ENCODE measurements around the gene ACAP2. TPM values are rescaled to one million over a fixed set of nuclear protein-coding genes. Genes with fewer than 3 reads are reported as not detected.
"Not testable (repeated sequence)": the region's sequence is repeated elsewhere in the genome, so short reads cannot be mapped to it uniquely, and the experiment has no call there.

ACAP2 gene
- total and polyA plus RNA-seq, 9 donors: 13.8 to 33.7 (median 18.7) TPM

DNA sequence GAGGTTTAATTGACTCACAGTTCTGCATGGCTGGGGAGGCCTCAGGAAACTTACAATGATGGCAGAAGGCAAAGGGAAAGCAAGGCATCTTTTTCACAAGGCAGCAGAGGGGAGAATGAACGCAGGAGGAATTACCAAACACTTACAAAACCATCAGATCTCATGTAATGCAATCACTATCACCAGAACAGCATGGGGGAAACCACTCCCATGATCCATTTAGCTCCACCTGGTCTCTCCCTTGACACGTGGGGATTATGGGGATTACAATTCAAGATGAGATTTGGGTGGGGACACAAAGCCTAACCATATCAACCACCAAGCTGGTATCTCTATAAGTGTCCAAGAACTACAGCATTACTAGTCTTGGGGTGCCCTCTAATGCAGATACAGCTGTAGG is 85.0 kb downstream of the ACAP2 start:
- H3K27ac ChIP-seq (ENCODE audit: low read length); H3K36me3 ChIP-seq (ENCODE audit: control insufficient read depth, insufficient read depth, low read length); H3K9me3 ChIP-seq (replicated peaks; ENCODE audit: control insufficient read depth, low read depth, low read length); H3K4me3 ChIP-seq (ENCODE audit: low read length); H3K27me3 ChIP-seq (ENCODE audit: control insufficient read depth, insufficient read depth, low read length); H3K4me1 ChIP-seq (ENCODE audit: control insufficient read depth, insufficient read depth, low read length); DNase-seq: not testable (repeated sequence)
- WGBS (ENCODE audit: insufficient coverage): no CpG with 5 or more reads among the region's 2 CpGs

DNA sequence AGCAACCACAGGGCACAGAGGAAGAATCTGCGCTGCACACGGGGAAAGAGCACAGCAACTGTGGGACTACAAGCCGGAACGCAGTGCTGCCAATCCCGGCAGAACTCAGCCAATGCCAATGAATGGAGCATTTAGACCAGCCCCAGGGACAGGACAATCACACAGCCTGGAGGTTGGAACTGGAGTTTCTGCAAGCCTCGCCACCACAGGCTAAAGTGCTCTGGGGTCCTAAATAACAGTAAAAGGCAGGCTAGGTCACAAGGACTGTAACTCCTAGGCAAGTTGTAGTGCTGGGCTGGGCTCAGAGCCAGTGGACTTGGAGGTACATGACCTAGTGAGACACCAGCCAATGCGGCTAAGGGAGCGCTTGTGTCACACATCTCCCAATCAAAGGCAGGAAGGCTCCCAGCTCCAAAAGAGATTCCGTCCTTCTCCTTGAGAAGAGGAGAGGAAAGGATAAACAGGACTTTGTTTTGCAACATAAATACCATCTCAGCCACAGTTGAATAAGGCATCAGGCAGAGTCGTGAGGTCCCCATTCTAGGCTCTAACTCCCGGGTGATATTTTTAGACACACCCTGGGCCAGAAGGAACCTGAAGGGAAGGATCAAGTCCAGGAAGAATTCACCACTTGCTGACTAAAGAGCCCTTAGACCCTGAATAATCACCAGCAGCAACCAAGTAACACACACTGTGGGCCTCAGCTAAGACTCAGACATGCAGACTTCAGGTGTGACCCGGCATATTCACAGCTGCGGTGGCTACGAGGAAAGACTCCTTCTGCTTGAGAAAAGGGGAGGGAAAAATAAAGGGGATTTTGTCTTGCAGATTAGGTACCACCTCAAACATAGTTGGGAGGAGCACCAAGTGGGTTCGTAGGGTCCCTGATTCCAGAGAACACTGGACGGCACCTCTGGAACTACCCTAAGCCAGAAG is 86.4 kb downstream of the ACAP2 start:
- peaks cover 4% of the 10 kb centered on the region for H3K9me3 ChIP-seq (replicated peaks; ENCODE audit: control insufficient read depth, low read depth, low read length)
- no peak overlapping the region for H3K27ac ChIP-seq (ENCODE audit: low read length)
- no peak overlapping the region for H3K4me3 ChIP-seq (ENCODE audit: low read length)
- 83% methylated on average over 8 of the region's 16 CpGs for WGBS (ENCODE audit: insufficient coverage)
- no peaks in the 10 kb centered on the region for H3K27me3 ChIP-seq (ENCODE audit: control insufficient read depth, insufficient read depth, low read length)
- H3K36me3 ChIP-seq (ENCODE audit: control insufficient read depth, insufficient read depth, low read length): peaks cover 5% of the 10 kb centered on the region
- DNase-seq: peak; percentile 7
- peaks cover 2% of the 10 kb centered on the region for H3K4me1 ChIP-seq (ENCODE audit: control insufficient read depth, insufficient read depth, low read length)

DNA sequence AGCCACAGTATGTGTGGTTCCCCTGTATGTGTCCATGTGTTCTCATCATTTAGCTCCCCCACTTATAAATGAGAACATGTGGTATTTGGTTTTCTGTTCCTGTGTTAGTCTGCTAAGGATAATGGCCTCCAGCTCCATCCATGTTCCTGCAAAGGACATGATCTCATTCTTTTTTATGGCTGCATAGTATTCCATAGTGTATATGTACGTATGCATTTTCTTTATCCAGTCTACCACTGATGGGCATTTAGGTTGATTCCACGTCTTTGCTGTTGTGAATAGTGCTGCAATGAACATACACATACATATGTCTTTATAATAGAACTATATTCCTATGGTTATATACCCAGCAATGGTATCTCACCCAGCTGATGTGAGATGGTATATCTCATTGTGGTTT is 88.8 kb downstream of the ACAP2 start:
- WGBS (ENCODE audit: insufficient coverage): no CpG with 5 or more reads among the region's 2 CpGs
- H3K27me3 ChIP-seq (ENCODE audit: control insufficient read depth, insufficient read depth, low read length); H3K27ac ChIP-seq (ENCODE audit: low read length); DNase-seq; H3K36me3 ChIP-seq (ENCODE audit: control insufficient read depth, insufficient read depth, low read length); H3K4me3 ChIP-seq (ENCODE audit: low read length); H3K9me3 ChIP-seq (replicated peaks; ENCODE audit: control insufficient read depth, low read depth, low read length); H3K4me1 ChIP-seq (ENCODE audit: control insufficient read depth, insufficient read depth, low read length): not testable (repeated sequence)

DNA sequence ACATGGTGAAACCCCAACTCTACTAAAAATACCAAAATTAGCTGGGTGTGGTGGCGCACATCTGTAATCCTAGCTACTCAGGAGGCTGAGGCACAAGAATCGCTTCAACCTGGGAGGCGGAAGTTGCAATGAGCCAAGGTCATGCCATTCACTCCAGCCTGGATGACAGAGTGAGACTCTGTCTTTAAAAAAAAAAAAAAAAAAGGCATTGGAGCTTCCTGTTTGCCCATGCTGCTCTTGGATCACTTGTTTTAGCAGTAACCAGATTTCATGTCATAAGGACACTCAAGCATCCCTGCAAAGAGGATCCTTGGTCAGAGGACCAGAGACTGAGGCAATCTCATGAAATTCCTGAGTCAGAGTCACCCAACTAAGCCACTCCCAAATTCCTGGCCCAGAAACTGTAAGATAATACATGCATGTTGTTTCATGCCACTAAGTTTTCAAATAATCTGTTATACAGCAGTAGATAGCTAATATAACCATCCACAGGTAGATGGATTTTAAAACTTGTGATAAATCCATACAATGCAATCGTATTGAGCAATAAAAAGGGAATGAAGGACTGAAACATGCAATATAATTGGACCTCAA is 89.8 kb downstream of the ACAP2 start:
- no peak for DNase-seq
- no peaks in the 10 kb centered on the region for H3K9me3 ChIP-seq (replicated peaks; ENCODE audit: control insufficient read depth, low read depth, low read length)
- WGBS (ENCODE audit: insufficient coverage): 100% methylated on average over 2 of the region's 4 CpGs
- H3K36me3 ChIP-seq (ENCODE audit: control insufficient read depth, insufficient read depth, low read length): peaks cover 5% of the 10 kb centered on the region
- H3K27me3 ChIP-seq (ENCODE audit: control insufficient read depth, insufficient read depth, low read length): no peaks in the 10 kb centered on the region
- H3K4me3 ChIP-seq (ENCODE audit: low read length): no peak overlapping the region
- H3K27ac ChIP-seq (ENCODE audit: low read length): no peak overlapping the region
- H3K4me1 ChIP-seq (ENCODE audit: control insufficient read depth, insufficient read depth, low read length): peaks cover 2% of the 10 kb centered on the region

DNA sequence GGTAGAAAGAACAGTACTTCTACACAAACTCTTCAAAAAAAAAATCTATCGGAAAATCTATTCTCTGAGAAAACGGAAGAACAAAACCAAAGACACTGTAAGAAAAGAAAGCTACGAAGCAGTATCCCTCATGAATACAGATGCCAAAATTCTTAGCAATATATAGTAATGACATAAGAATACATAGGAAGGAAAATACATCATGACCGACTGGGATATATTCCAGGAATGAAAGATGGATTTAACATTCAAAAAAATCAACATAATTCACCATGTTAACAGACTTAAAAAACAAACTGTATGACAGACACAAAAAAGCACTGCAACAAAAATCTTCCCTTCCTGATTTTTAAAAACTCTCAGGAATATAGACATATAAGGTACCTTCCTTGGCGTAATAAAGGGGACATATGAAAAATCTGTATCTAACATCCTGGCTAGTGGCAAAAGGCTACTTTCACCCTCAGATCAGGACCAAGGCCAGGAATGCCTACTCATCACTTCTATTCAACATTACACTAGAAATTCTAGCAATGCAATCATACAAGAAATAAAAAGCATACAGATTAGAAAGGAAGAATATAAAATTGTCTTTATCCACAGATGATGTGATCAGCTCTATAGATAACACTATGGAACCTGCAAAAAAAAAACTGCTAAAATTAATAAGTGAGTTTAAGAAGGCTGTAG is 94.2 kb downstream of the ACAP2 start:
- H3K4me1 ChIP-seq (ENCODE audit: control insufficient read depth, insufficient read depth, low read length): no peaks in the 10 kb centered on the region
- no peaks in the 10 kb centered on the region for H3K27me3 ChIP-seq (ENCODE audit: control insufficient read depth, insufficient read depth, low read length)
- peak overlapping the region; percentile 74 for H3K27ac ChIP-seq (ENCODE audit: low read length)
- H3K9me3 ChIP-seq (replicated peaks; ENCODE audit: control insufficient read depth, low read depth, low read length): no peaks in the 10 kb centered on the region
- peak; percentile 92 for DNase-seq
- WGBS (ENCODE audit: insufficient coverage): no CpG with 5 or more reads among the region's 5 CpGs
- no peak overlapping the region for H3K4me3 ChIP-seq (ENCODE audit: low read length)
- peaks cover 2% of the 10 kb centered on the region for H3K36me3 ChIP-seq (ENCODE audit: control insufficient read depth, insufficient read depth, low read length)

DNA sequence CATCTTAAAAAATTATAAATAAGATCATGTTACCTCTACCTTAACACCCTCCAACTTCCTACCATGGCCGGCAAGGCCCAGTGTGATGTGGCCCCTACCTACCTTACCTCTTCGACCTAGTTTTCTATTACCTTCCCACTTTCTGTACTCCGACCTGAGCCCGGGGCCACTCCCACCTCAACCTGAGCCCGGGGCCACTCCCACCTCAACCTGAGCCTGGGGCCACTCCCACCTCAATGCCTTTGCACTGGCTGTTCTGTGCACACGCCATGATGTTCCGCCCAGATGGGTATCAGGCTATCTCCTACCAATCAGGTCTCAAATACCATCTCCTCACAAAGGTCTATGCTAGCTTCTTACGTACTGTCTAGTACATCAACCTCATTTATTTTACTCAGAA is 105.1 kb downstream of the ACAP2 start:
- H3K27ac ChIP-seq (ENCODE audit: low read length): no peak overlapping the region
- H3K4me1 ChIP-seq (ENCODE audit: control insufficient read depth, insufficient read depth, low read length): no peaks in the 10 kb centered on the region
- no peak for DNase-seq
- WGBS (ENCODE audit: insufficient coverage): 91% methylated on average over 8 of the region's 8 CpGs
- H3K27me3 ChIP-seq (ENCODE audit: control insufficient read depth, insufficient read depth, low read length): no peaks in the 10 kb centered on the region
- H3K36me3 ChIP-seq (ENCODE audit: control insufficient read depth, insufficient read depth, low read length): peaks cover 3% of the 10 kb centered on the region
- no peaks in the 10 kb centered on the region for H3K9me3 ChIP-seq (replicated peaks; ENCODE audit: control insufficient read depth, low read depth, low read length)
- H3K4me3 ChIP-seq (ENCODE audit: low read length): no peak overlapping the region

DNA sequence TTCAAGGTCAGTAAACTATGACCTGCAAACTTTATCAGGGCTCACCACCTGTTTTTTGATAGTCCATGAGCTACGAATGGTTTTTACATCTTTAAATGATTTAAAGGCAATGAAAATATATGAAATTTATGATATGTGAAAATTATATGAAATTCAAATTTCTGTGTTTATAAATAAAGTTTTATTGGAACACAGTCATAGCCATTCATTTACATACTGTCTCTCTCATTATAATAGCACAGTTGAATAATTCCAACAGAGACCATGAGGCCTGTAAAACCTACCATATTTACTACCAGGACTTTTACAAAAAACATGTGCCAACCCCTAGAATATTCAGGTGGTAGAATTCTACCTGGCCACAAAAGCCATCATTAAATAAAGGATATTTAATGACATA is 107.9 kb downstream of the ACAP2 start:
- WGBS (ENCODE audit: insufficient coverage): no CpG with 5 or more reads among the region's 1 CpG
- no peaks in the 10 kb centered on the region for H3K27me3 ChIP-seq (ENCODE audit: control insufficient read depth, insufficient read depth, low read length)
- no peaks in the 10 kb centered on the region for H3K9me3 ChIP-seq (replicated peaks; ENCODE audit: control insufficient read depth, low read depth, low read length)
- H3K4me1 ChIP-seq (ENCODE audit: control insufficient read depth, insufficient read depth, low read length): no peaks in the 10 kb centered on the region
- H3K36me3 ChIP-seq (ENCODE audit: control insufficient read depth, insufficient read depth, low read length): peaks cover 5% of the 10 kb centered on the region
- H3K27ac ChIP-seq (ENCODE audit: low read length): no peak overlapping the region
- no peak for DNase-seq
- no peak overlapping the region for H3K4me3 ChIP-seq (ENCODE audit: low read length)

DNA sequence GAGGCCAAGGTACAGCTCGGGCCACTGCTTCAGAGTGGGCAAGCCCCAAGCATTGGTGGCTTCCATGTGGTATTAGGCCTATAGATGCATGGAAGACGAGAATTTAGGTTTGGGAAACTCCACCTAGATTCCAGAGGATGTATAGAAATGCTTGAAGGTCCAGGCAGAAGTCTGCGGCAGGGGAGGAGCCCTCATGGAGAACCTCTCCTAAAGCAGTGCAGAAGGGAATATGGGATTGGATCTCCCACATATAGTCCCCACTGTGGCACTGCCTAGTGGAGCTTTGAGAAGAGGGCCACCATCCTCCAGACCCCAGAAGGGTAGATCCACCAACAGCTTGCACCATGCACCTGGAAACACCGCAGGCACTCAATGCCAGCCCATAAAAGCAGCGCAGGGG is 123.8 kb downstream of the ACAP2 start:
- Histone ChIP-seq H3K27me3 (ENCODE audit: control insufficient read depth, insufficient read depth, low read length) (no peaks in the 10 kb centered on the region), H3K4me1 (ENCODE audit: control insufficient read depth, insufficient read depth, low read length) (no peaks in the 10 kb centered on the region), H3K36me3 (ENCODE audit: control insufficient read depth, insufficient read depth, low read length) (peaks cover 19% of the 10 kb centered on the region), H3K27ac (ENCODE audit: low read length) (no peak overlapping the region), H3K4me3 (ENCODE audit: low read length) (no peak overlapping the region), H3K9me3 (replicated peaks; ENCODE audit: control insufficient read depth, low read depth, low read length) (peaks cover 7% of the 10 kb centered on the region)
- DNase-seq: no peak
- WGBS (ENCODE audit: insufficient coverage): 97% methylated on average over 4 of the region's 5 CpGs

DNA sequence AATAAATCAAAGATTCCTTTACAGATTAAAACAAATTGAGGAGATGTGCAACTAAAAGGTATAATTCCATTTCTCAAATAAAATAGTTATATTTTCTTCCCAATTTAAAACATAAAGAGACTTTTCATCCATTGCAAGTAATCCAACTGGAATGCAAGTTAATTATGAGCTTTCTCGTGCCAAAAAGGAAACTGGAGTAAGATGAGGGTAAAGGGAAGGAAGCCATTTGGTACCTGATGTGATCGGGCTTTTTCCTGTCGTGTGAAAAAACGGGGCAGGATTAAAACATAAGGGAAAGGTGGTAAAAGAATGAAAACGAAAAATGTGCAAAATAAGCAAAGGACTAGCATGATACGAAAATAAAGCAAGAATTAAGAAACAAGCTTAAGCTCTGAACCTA is 130.1 kb downstream of the ACAP2 start:
- Histone ChIP-seq H3K27me3 (ENCODE audit: control insufficient read depth, insufficient read depth, low read length) (no peaks in the 10 kb centered on the region), H3K36me3 (ENCODE audit: control insufficient read depth, insufficient read depth, low read length) (peaks cover 3% of the 10 kb centered on the region), H3K9me3 (replicated peaks; ENCODE audit: control insufficient read depth, low read depth, low read length) (no peaks in the 10 kb centered on the region), H3K4me3 (ENCODE audit: low read length) (no peak overlapping the region), H3K27ac (ENCODE audit: low read length) (no peak overlapping the region), H3K4me1 (ENCODE audit: control insufficient read depth, insufficient read depth, low read length) (no peaks in the 10 kb centered on the region)
- no peak for DNase-seq
- 75% methylated on average over 4 of the region's 6 CpGs for WGBS (ENCODE audit: insufficient coverage)

DNA sequence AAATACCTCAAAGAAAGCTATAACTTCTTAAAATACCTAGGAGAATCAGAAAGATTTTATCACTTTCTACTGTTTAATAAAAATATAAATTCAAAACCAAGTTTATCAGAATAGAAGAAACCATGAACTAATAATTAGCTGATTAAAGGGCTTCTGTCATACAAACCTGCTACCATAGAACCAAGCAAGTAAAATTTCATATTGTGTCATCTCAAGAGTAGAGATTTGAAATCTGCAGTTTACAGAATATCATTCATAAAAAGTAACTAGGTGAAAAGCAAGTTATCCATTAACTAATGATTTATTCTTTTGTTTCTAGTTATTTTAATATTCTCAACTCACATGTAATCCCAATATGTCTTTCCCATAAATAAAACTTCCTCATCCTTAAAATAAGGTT is 135.1 kb downstream of the ACAP2 start:
- H3K27me3 ChIP-seq (ENCODE audit: control insufficient read depth, insufficient read depth, low read length): no peaks in the 10 kb centered on the region
- H3K4me1 ChIP-seq (ENCODE audit: control insufficient read depth, insufficient read depth, low read length): no peaks in the 10 kb centered on the region
- no peak overlapping the region for H3K27ac ChIP-seq (ENCODE audit: low read length)
- peaks cover 7% of the 10 kb centered on the region for H3K36me3 ChIP-seq (ENCODE audit: control insufficient read depth, insufficient read depth, low read length)
- no peak overlapping the region for H3K4me3 ChIP-seq (ENCODE audit: low read length)
- H3K9me3 ChIP-seq (replicated peaks; ENCODE audit: control insufficient read depth, low read depth, low read length): no peaks in the 10 kb centered on the region
- DNase-seq: no peak

Data from muscle of leg (tissue), 11 donors.